ENCODE results near the gene NCOR2.

- no peak for TF ChIP-seq RFX5 (IDR thresholded peaks at IDR 0.05; ENCODE audit: borderline replicate concordance, low read depth, low read length)
- no peak for TF ChIP-seq CTCF (IDR thresholded peaks at IDR 0.05; ENCODE audit: control extremely low read depth in 1 of 3, insufficient read depth in 1 of 3, low read depth in 1 of 3, low read length in 3 of 3)
These were observed 12.9 kb downstream of the NCOR2 start for GRCh38 chr12:124554429-124555029.

All from H1 (cell line).